Body of pancreas (tissue), 4 donors: ENCODE results near the gene TUBA3C. TPM values are rescaled to one million over a fixed set of nuclear protein-coding genes. Genes with fewer than 3 reads are reported as not detected.
"Not testable (repeated sequence)": the region's sequence is repeated elsewhere in the genome, so short reads cannot be mapped to it uniquely, and the experiment has no call there.

Experiments used
- ATAC-seq: fragments of 150-250 bp; one replicate; pipeline ENCODE4 v1.9.1; 2016
- DNase-seq, 4 donors: peaks; one replicate each; pipeline ENCODE4 v3.0.0-alpha.2; 2019
- H3K27ac ChIP-seq, 4 donors: fragments of 200-600 bp; sonication (generic); 1 replicate in 3 of 4; 2 replicates in 1 of 4; pipeline versions ENCODE4 v1.5.1 to v1.6.1; 2016 to 2019; ENCODE audit warnings: mild to moderate bottlenecking in 1 of 4, mixed read lengths in 1 of 4, moderate library complexity in 1 of 4
- H3K27me3 ChIP-seq, 2 donors: fragments of 200-600 bp; sonication (generic); one replicate each; pipeline ENCODE4 v1.6.0; 2016; ENCODE audit warnings: mild to moderate bottlenecking in 1 of 2
- H3K36me3 ChIP-seq, 2 donors: fragments of 200-600 bp; sonication (generic); replicated peaks in 1 of 2; 2 replicates each; pipeline ENCODE4 v1.5.1; 2016; ENCODE audit warnings: low read depth in 2 of 2; ENCODE audit not compliant: insufficient read depth in 1 of 2
- H3K4me1 ChIP-seq: fragments of 200-600 bp; sonication (generic); one replicate; pipeline ENCODE4 v1.6.0; 2016
- H3K4me3 ChIP-seq, 2 donors: fragments of 200-600 bp; sonication (generic); 1 replicate in 1 of 2; 2 replicates in 1 of 2; pipeline ENCODE4 v1.5.1; 2016 to 2019
- H3K9me3 ChIP-seq, 3 donors: fragments of 200-600 bp; sonication (generic); 1 replicate in 2 of 3; 2 replicates in 1 of 3; pipeline ENCODE4 v1.5.1; 2016
- CTCF ChIP-seq, 7 experiments: fragments of 450-650 bp in 4 of 7; fragments of 200-600 bp in 3 of 7; sonication (generic) in 3 of 7; IDR thresholded peaks; one replicate each; pipeline ENCODE4 v1.5.1; 2016 to 2019; ENCODE audit warnings: antibody characterized with exemption in 7 of 7
- POLR2A ChIP-seq, 3 donors: fragments of 450-650 bp; IDR thresholded peaks; one replicate each; pipeline ENCODE4 v1.6.1; 2016; ENCODE audit warnings: antibody characterized with exemption in 3 of 3, mild to moderate bottlenecking in 2 of 3
- WGBS, 2 donors: methylation state at CpG; one replicate each; pipeline ENCODE4 v1.1.5; 2017; 5-methylcytosine and 5-hydroxymethylcytosine counted together
- intact Hi-C: fragments of 100-400 bp; cut with DNase I; formaldehyde crosslinking; loops from one replicate; pipeline ENCODE4 v1.15.1; 2023
- total RNA-seq, 2 donors: library from RNA; depleted of rRNA; stranded (reverse); fragments of >200 nt; gene quantifications; one replicate each; pipeline ENCODE4 v1.1.0, GENCODE V29; 2016

The TUBA3C gene
- total RNA-seq = not detected

DNA sequence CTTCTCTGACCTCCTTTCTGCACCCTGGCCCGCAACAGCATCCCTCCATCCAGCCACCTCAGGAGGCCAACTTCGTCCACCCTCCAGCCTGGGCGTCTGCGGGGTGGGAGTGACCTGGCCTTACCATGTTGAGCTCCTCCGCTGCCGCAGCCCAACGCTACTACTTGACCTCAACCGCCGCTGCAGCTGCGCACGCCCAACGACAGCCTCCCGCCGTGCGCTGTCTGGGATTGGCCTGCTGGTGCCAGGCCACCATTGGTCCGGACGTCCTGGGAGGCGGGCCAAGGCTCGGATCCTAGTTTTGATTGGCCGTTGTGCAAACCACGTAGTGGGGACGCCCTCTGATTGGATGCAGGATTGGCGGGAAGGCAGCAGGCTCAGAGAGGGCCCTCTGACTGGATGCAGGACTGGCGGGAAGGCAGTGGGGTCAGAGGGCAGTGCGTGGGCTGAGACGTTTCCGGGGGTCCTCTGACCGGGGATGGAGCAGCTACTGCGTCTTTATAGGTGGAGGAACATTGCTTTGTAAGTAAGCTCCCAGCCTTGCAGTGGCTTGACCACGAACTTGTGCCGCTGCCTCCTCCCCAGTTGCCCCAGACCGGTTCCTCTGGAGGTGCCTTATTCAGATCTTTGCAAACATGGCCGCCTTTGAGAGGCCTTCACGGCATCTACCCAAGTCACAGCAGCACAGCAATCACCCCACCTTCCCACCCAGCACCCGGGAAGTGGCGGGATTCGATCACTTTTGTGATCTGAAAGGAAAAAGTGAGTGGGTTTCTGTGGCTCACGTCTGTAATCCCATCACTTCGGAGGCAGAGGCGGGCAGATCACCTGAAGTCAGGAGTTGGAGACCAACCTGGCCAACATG is at the start of gene TUBA3C:
TSS of gene TUBA3C (minus strand) at position 204 of the 865 bp plus-strand sequence. CDS start at position 127, 77 bp downstream.
- ATAC-seq (no peak), DNase-seq (no peak)
- H3K4me3 ChIP-seq = no peak within 1 kb of the TSS
- no peaks in the 10 kb centered on the region for H3K27me3 ChIP-seq
- H3K4me1 ChIP-seq = no peaks in the 10 kb centered on the region
- intact Hi-C loops = no loop called here
- TF ChIP-seq CTCF (IDR thresholded peaks at IDR 0.05) (no peak), POLR2A (IDR thresholded peaks at IDR 0.05) (no peak)
- no peaks in the 10 kb centered on the region for H3K36me3 ChIP-seq
- H3K9me3 ChIP-seq = no peaks in the 10 kb centered on the region
- WGBS, 2 donors = 80 to 82% methylated on average over 22 to 32 of the region's 40 CpGs
- H3K27ac ChIP-seq = no peak within 1 kb of the TSS

GRCh38 chr13:19207413-19207812 is 25.8 kb upstream of the TUBA3C start:
- 61 to 68% methylated on average over 3 of the region's 3 CpGs for WGBS, 2 donors
- H3K4me1 ChIP-seq, H3K36me3 ChIP-seq, H3K9me3 ChIP-seq, DNase-seq, H3K27me3 ChIP-seq, ATAC-seq, H3K4me3 ChIP-seq, H3K27ac ChIP-seq, intact Hi-C loops: not testable (repeated sequence)

GRCh38 chr13:19192622-19193021 is 11.0 kb upstream of the TUBA3C start:
- ATAC-seq, H3K36me3 ChIP-seq, H3K4me3 ChIP-seq, H3K27me3 ChIP-seq, H3K4me1 ChIP-seq, intact Hi-C loops, H3K27ac ChIP-seq, DNase-seq, H3K9me3 ChIP-seq: not testable (repeated sequence)
- 69 to 84% methylated on average over 3 of the region's 3 CpGs for WGBS, 2 donors

- H3K36me3 ChIP-seq, ATAC-seq, H3K9me3 ChIP-seq, H3K4me3 ChIP-seq, H3K27ac ChIP-seq, H3K4me1 ChIP-seq, DNase-seq, H3K27me3 ChIP-seq, intact Hi-C loops: not testable (repeated sequence)
- 52 to 61% methylated on average over 3 of the region's 3 CpGs for WGBS, 2 donors
Observed at GRCh38 chr13:19189911-19190310, 8.3 kb upstream of the TUBA3C start.

DNA sequence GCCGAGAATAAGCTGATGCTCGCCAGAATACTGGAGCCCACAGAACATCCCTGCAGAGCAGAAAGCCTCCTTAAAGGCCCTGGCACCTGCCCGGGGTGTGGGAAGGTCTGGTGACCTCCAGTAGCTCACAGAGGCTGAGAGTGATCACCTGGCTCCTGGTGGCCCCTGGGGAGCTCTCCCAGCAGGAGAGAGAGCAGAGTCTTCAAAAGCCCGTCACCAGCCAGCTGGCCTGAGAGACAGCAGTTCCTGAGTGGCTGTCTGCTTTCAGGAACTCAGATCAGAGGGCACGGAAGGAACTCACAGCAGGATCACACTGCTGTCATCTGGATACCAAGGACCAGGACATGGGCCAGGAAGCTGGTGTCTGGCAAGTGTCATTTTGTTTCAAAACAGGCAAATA is 7.7 kb upstream of the TUBA3C start:
- WGBS, 2 donors = 32 to 55% methylated on average over 2 to 3 of the region's 5 CpGs

GRCh38 chr13:19185865-19186645 is 4.4 kb upstream of the TUBA3C start:
- Histone ChIP-seq H3K27me3 (no peaks in the 10 kb centered on the region), H3K27ac (no peak overlapping the region), H3K4me1 (no peaks in the 10 kb centered on the region), H3K36me3 (no peaks in the 10 kb centered on the region), H3K4me3 (no peak overlapping the region), H3K9me3 (no peaks in the 10 kb centered on the region)
- no peak for DNase-seq
- TF ChIP-seq POLR2A (IDR thresholded peaks at IDR 0.05) (no peak), CTCF (IDR thresholded peaks at IDR 0.05) (no peak)
- intact Hi-C loops = no loop called here
- WGBS, 2 donors = 40 to 51% methylated on average over 5 of the region's 5 CpGs
- ATAC-seq = no peak

More for the DNA sequence above, 7.7 kb upstream of the TUBA3C start:
- intact Hi-C loops, H3K9me3 ChIP-seq, H3K27me3 ChIP-seq, ATAC-seq, H3K4me1 ChIP-seq, H3K4me3 ChIP-seq, H3K27ac ChIP-seq, DNase-seq, H3K36me3 ChIP-seq: not testable (repeated sequence)
